Sigmoid colon (tissue), 4 donors: ENCODE data around the gene DROSHA.

Experiments used
- EP300 ChIP-seq, 4 donors: sonication (generic); formaldehyde crosslinking; IDR thresholded peaks; one replicate each; pipeline ENCODE4 v1.6.1; 2017; ENCODE audit warnings: antibody characterized with exemption in 4 of 4
- POLR2A ChIP-seq, 2 donors: fragments of 450-650 bp; IDR thresholded peaks; one replicate each; pipeline ENCODE4 v1.6.1; 2016; ENCODE audit warnings: antibody characterized with exemption in 2 of 2, mild to moderate bottlenecking in 2 of 2, moderate library complexity in 2 of 2
- POLR2AphosphoS5 ChIP-seq, 4 donors: sonication (generic); formaldehyde crosslinking; IDR thresholded peaks; one replicate each; pipeline ENCODE4 v1.6.1; 2017; ENCODE audit warnings: antibody characterized with exemption in 4 of 4
- TF ChIP-seq, protein P1 (sequence below), 4 experiments: fragments of 450-650 bp in 3 of 4; fragments of 200-600 bp in 1 of 4; IDR thresholded peaks; one replicate each; pipeline ENCODE4 v1.5.1; 2016 to 2019; ENCODE audit warnings: antibody characterized with exemption in 4 of 4, mild to moderate bottlenecking in 3 of 4, moderate library complexity in 2 of 4

DNA sequence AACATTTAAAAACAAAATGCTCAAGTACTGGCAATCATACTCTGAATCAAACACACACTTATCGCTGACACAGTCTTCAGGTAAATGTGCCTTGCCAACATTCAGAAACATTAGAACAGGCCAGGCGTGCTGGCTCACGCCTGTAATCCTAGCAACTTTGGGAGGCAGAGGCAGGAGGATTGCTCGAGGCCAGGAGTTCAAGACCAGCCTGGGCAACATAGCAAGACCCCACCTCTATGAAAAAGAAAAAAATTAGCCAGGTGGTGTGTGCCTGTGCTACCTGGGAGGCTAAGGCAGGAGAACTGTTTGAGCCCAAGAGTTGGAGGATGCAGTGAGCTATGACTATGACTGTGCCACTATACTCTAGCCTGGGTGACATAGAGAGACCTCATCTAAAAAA, 20.6 kb downstream of the DROSHA start:
- TF ChIP-seq POLR2A (IDR thresholded peaks at IDR 0.05) (no peak), POLR2AphosphoS5 (IDR thresholded peaks at IDR 0.05) (no peak), EP300 (IDR thresholded peaks at IDR 0.05) (no peak)
- TF ChIP-seq, protein P1, sequence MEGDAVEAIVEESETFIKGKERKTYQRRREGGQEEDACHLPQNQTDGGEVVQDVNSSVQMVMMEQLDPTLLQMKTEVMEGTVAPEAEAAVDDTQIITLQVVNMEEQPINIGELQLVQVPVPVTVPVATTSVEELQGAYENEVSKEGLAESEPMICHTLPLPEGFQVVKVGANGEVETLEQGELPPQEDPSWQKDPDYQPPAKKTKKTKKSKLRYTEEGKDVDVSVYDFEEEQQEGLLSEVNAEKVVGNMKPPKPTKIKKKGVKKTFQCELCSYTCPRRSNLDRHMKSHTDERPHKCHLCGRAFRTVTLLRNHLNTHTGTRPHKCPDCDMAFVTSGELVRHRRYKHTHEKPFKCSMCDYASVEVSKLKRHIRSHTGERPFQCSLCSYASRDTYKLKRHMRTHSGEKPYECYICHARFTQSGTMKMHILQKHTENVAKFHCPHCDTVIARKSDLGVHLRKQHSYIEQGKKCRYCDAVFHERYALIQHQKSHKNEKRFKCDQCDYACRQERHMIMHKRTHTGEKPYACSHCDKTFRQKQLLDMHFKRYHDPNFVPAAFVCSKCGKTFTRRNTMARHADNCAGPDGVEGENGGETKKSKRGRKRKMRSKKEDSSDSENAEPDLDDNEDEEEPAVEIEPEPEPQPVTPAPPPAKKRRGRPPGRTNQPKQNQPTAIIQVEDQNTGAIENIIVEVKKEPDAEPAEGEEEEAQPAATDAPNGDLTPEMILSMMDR (IDR thresholded peaks at IDR 0.05): no peak
